ENCODE data around the gene RAB7A.
A peak's percentile ranks its signal among the peaks of the same experiment; 100 is the strongest.
"Not testable (repeated sequence)": the region's sequence is repeated elsewhere in the genome, so short reads cannot be mapped to it uniquely, and the experiment has no call there.

RAB7A gene

GRCh38 chr3:128829087-128829486 is 103.1 kb downstream of the RAB7A start:
- ATAC-seq, H3K9me3 Mint-ChIP-seq, H3K27ac Mint-ChIP-seq, H3K36me3 Mint-ChIP-seq, H3K27me3 Mint-ChIP-seq, H3K4me3 Mint-ChIP-seq, H3K4me1 Mint-ChIP-seq: not testable (repeated sequence)

DNA sequence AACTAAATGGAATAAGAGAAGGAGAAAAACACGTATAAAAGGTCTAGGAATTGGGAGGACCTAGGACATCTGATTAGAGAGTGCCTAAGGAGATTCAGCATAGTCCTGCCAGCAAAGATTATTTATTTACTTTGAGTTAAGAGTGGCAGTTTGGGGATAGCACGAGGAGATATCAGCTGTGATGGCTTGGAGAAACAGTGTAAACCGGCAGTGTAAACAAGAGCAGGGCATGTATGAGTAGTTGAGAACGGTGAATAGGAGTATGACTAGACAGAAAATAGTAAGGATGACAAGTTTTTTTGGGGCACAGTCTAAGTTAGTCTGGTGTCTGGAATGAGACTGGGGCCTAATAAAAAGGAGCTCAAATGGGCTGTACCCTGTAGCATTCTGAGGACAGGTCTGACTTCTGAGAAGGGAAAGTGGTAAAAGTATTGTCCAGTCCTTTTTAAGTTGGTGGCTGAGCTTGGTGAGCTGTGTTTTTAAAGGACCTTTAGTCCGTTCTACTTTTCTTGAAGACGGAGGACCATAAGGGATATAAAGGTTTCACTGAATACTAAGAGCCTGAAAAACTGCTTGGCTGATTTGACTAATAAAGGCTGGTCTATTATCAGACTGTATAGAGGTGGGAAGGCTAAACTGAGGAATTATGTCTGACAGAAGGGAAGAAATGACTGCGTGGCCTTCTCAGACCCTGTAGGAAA is 104.1 kb downstream of the RAB7A start:
- not testable (repeated sequence) for H3K36me3 Mint-ChIP-seq, H3K4me3 Mint-ChIP-seq, H3K27me3 Mint-ChIP-seq, H3K4me1 Mint-ChIP-seq, H3K27ac Mint-ChIP-seq, H3K9me3 Mint-ChIP-seq, ATAC-seq

- H3K9me3 Mint-ChIP-seq, H3K4me3 Mint-ChIP-seq, H3K4me1 Mint-ChIP-seq, H3K27ac Mint-ChIP-seq, ATAC-seq, H3K36me3 Mint-ChIP-seq, H3K27me3 Mint-ChIP-seq: not testable (repeated sequence)
Measured at GRCh38 chr3:128830762-128831161, 104.8 kb downstream of the RAB7A start.

DNA sequence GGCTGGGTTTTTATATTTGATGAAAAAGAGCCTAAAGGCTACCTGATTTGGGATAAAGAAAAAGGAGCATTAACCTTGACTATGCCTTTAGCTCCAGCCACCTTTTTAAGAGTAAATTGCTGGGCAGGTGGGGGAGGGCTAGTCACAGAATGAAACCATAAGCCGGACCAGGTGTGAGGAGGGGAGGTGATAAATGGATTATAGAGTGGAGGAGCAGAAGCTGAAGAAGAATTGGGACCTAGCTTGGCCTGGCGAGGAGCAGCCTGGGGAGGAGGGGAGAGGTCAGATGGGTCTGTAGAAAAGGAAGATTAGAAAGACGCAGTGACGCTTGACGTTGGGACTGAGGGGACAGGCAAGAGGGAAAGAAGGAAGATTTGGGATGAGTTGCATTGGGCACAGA is 107.0 kb downstream of the RAB7A start:
- not testable (repeated sequence) for H3K4me3 Mint-ChIP-seq, H3K36me3 Mint-ChIP-seq, H3K27ac Mint-ChIP-seq, H3K4me1 Mint-ChIP-seq, ATAC-seq, H3K9me3 Mint-ChIP-seq, H3K27me3 Mint-ChIP-seq

GRCh38 chr3:128835096-128835495 is 109.1 kb downstream of the RAB7A start:
- peak; percentile 62 for ATAC-seq
- H3K27me3 Mint-ChIP-seq, result no peaks in the 10 kb centered on the region
- no peaks in the 10 kb centered on the region for H3K4me1 Mint-ChIP-seq
- H3K27ac Mint-ChIP-seq, result no peak overlapping the region
- H3K4me3 Mint-ChIP-seq, result no peak overlapping the region
- no peaks in the 10 kb centered on the region for H3K9me3 Mint-ChIP-seq
- H3K36me3 Mint-ChIP-seq, result no peaks in the 10 kb centered on the region

DNA sequence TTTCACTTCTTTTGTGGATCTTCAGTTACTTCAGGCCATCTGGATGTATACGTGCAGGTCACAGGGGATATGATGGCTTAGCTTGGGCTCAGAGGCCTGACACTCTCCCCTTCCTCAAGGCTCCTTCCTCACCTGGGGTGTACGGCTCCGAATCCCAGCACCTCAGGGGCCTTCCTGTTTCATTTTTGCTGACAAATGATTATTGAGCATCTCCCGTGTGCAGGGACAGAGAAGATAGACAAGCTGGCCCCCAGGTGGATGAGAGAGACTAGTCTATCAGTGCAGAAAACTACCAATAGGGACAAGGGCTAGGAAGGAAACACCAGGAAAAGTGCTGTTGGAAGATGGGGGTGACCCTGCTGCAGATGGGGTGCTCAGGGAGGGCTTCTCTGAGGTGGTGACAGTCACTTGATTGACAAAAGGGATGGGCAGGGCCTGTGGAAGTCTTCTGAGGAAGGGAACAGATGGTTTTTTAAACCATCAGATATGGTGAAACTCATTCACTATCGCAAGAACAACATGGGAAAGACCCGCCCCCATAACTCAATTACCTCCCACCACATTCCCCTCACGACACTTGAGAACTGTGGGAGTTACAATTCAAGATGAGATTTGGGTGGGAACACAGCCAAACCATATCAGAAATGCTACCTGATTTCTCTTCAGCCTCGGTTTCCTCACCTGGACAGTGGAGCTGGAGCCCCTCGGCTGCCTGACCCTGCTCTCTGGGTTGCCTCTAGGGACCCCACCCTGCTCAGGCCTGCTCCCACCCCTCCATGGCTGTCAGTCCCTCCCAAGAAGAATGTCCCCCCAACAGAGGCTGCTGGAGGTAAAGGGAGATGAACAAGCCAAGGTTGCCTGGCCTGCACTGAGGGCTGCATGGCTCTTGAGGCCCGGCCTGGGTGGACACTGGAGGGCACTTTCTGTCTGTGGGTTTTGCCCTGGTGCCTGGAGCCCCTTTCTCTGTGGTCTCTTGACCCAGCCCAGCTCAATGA is 116.2 kb downstream of the RAB7A start:
- Mint-ChIP-seq H3K27ac (no peak overlapping the region), H3K9me3 (no peaks in the 10 kb centered on the region), H3K27me3 (no peaks in the 10 kb centered on the region), H3K4me1 (peaks cover 14% of the 10 kb centered on the region), H3K36me3 (no peaks in the 10 kb centered on the region), H3K4me3 (no peak overlapping the region)
- no peak for ATAC-seq

DNA sequence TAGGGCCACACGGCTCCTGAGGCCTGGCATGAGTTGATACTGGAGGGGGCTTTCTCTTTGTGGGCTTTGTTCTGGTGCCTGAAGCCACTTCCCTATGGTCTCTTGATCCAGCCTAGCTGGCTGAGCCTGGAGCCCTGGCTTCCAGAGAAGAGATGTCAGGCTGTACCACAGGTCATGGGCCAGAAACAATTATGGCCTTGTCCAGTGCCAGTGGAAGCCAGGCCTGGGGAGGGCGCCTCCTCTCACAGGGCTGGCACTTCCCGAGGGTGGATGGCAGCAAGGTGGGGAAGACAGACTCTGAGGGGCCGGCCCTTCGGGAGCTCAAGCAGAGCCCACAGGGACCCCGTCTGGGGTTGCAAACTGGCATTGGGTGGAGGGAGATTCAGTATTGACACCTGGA is 118.5 kb downstream of the RAB7A start:
- no peak overlapping the region for H3K27ac Mint-ChIP-seq
- peaks cover 14% of the 10 kb centered on the region for H3K4me1 Mint-ChIP-seq
- no peaks in the 10 kb centered on the region for H3K27me3 Mint-ChIP-seq
- H3K4me3 Mint-ChIP-seq, result no peak overlapping the region
- no peaks in the 10 kb centered on the region for H3K36me3 Mint-ChIP-seq
- no peak for ATAC-seq
- H3K9me3 Mint-ChIP-seq, result no peaks in the 10 kb centered on the region

GRCh38 chr3:128845119-128845777 is 119.3 kb downstream of the RAB7A start:
- no peaks in the 10 kb centered on the region for H3K9me3 Mint-ChIP-seq
- H3K36me3 Mint-ChIP-seq, result no peaks in the 10 kb centered on the region
- H3K4me1 Mint-ChIP-seq, result peaks cover 14% of the 10 kb centered on the region
- H3K4me3 Mint-ChIP-seq, result peak overlapping the region; percentile 65
- H3K27ac Mint-ChIP-seq, result no peak overlapping the region
- H3K27me3 Mint-ChIP-seq, result no peaks in the 10 kb centered on the region
- no peak for ATAC-seq

DNA sequence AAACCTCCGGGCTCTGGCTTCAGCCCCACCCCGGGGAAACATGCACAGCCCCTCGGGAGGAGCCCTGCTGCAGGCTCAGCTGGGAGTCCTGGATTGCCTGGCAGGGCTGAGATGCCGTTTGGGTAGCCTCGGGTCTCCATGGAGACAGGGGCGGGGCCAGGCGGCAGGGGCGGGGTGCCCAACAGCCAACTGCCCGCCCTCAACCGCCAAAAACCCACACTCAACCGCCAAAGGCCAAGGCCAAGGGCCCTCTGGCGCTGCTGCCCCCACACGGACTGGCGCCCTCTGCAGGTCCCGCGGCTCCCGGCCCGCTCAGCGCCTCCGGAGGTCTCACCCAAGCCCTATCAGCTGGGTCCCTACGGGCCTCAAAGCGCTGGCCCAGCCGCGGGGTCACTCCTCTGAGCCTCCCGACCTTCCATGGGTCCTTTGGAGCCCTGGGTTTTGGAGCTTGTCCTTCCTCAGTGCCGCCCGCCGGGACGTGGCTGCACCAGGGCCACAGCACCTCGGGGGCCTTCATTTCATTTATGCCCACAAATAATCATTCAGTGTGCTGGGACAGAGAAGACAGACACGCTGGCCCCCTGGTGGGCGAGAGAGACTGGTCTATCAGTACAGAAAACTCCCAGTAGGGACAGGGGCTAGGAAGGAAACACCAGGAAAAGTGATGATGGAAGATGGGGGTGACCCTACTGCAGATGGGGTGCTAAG is 119.9 kb downstream of the RAB7A start:
- Mint-ChIP-seq H3K27ac (peak overlapping the region; percentile 69), H3K4me3 (peak overlapping the region; percentile 65), H3K27me3 (no peaks in the 10 kb centered on the region), H3K4me1 (peaks cover 14% of the 10 kb centered on the region), H3K36me3 (no peaks in the 10 kb centered on the region), H3K9me3 (no peaks in the 10 kb centered on the region)
- peak; percentile 92 for ATAC-seq

DNA sequence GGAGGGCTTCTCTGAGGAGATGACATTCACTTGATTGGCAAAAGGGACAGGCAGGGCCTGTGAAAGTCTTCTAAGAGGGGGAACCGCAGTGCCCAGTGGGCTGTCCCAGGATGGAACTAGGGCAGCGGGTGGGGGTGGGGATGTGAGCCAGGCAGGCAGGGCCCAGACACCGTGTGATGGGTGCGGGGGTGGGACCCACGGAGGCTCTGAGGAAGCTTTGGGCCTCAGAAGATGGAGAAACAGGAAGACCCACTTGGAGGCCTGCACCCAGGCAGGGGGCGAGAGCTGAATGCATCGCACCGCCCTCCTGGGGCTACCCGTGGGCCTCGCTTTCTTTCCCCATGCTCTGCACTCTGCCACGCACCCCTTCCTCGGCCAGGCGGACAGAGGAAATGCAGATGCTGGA is 120.5 kb downstream of the RAB7A start:
- Mint-ChIP-seq H3K4me3 (peak overlapping the region; percentile 65), H3K27ac (peak overlapping the region; percentile 69), H3K36me3 (no peaks in the 10 kb centered on the region), H3K9me3 (no peaks in the 10 kb centered on the region), H3K27me3 (no peaks in the 10 kb centered on the region), H3K4me1 (peaks cover 14% of the 10 kb centered on the region)
- ATAC-seq, result peak; percentile 13

- no peak overlapping the region for H3K27ac Mint-ChIP-seq
- no peaks in the 10 kb centered on the region for H3K27me3 Mint-ChIP-seq
- H3K4me1 Mint-ChIP-seq, result peaks cover 14% of the 10 kb centered on the region
- no peaks in the 10 kb centered on the region for H3K36me3 Mint-ChIP-seq
- H3K4me3 Mint-ChIP-seq, result no peak overlapping the region
- H3K9me3 Mint-ChIP-seq, result no peaks in the 10 kb centered on the region
- ATAC-seq, result no peak
Measured at GRCh38 chr3:128847666-128848370, 121.8 kb downstream of the RAB7A start.

- peaks cover 3% of the 10 kb centered on the region for H3K9me3 Mint-ChIP-seq
- peaks cover 2% of the 10 kb centered on the region for H3K36me3 Mint-ChIP-seq
- H3K4me1 Mint-ChIP-seq, result peaks cover 14% of the 10 kb centered on the region
- no peak overlapping the region for H3K27ac Mint-ChIP-seq
- H3K27me3 Mint-ChIP-seq, result no peaks in the 10 kb centered on the region
- H3K4me3 Mint-ChIP-seq, result no peak overlapping the region
- ATAC-seq, result no peak
Measured at GRCh38 chr3:128848936-128849335, 123.0 kb downstream of the RAB7A start.

GRCh38 chr3:128849911-128850455 is 124.0 kb downstream of the RAB7A start:
- peaks cover 14% of the 10 kb centered on the region for H3K4me1 Mint-ChIP-seq
- H3K9me3 Mint-ChIP-seq, result peaks cover 12% of the 10 kb centered on the region
- no peak for ATAC-seq
- H3K36me3 Mint-ChIP-seq, result peaks cover 11% of the 10 kb centered on the region
- H3K4me3 Mint-ChIP-seq, result no peak overlapping the region
- H3K27ac Mint-ChIP-seq, result no peak overlapping the region
- no peaks in the 10 kb centered on the region for H3K27me3 Mint-ChIP-seq

GRCh38 chr3:128850544-128850943 is 124.6 kb downstream of the RAB7A start:
- H3K4me1 Mint-ChIP-seq, result peaks cover 8% of the 10 kb centered on the region
- no peak overlapping the region for H3K27ac Mint-ChIP-seq
- H3K9me3 Mint-ChIP-seq, result peaks cover 17% of the 10 kb centered on the region
- H3K36me3 Mint-ChIP-seq, result peaks cover 11% of the 10 kb centered on the region
- H3K4me3 Mint-ChIP-seq, result no peak overlapping the region
- H3K27me3 Mint-ChIP-seq, result no peaks in the 10 kb centered on the region
- no peak for ATAC-seq
